Measurements from ENCODE around the gene NEGR1. TPM values are rescaled to one million over a fixed set of nuclear protein-coding genes. Genes with fewer than 3 reads are reported as not detected.

Gene NEGR1
- total RNA-seq, 4 donors from 2014 or later, result 4.1 to 12.4 (median 10.2) TPM

DNA sequence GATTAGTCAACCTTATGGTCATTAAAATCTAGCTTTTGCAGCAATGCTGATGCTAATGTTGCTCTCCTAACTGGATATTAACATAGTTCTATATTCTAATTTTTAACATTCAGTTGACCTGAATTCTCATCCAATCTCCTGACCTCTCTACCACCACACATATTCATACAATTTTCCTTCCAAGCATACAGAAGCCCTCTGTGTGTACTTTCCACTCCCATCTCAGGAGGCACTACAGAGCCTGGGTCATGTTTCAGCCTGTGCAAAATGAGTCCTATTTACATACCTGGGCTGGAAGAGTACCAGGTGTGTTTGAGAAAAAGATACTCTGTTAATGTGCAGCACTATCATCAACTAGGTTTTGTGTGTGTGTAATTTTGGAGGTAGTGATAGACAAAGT lies 486.3 kb downstream of the NEGR1 start:
- Histone ChIP-seq H3K27ac (no peak overlapping the region), H3K27me3 (no peaks in the 10 kb centered on the region), H3K4me1 (peaks cover 0 to 8% of the 10 kb centered on the region in 2 donors), H3K9me3 (no peaks in the 10 kb centered on the region), H3K36me3 (no peaks in the 10 kb centered on the region), H3K4me3 (replicated peaks in 1 of 3) (no peak overlapping the region)
- no peak for TF ChIP-seq POLR2A (IDR thresholded peaks at IDR 0.05)
- TF ChIP-seq, protein P1, sequence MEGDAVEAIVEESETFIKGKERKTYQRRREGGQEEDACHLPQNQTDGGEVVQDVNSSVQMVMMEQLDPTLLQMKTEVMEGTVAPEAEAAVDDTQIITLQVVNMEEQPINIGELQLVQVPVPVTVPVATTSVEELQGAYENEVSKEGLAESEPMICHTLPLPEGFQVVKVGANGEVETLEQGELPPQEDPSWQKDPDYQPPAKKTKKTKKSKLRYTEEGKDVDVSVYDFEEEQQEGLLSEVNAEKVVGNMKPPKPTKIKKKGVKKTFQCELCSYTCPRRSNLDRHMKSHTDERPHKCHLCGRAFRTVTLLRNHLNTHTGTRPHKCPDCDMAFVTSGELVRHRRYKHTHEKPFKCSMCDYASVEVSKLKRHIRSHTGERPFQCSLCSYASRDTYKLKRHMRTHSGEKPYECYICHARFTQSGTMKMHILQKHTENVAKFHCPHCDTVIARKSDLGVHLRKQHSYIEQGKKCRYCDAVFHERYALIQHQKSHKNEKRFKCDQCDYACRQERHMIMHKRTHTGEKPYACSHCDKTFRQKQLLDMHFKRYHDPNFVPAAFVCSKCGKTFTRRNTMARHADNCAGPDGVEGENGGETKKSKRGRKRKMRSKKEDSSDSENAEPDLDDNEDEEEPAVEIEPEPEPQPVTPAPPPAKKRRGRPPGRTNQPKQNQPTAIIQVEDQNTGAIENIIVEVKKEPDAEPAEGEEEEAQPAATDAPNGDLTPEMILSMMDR (IDR thresholded peaks at IDR 0.05), result peak in 2 of 6 experiments; percentile 6 to 18
- intact Hi-C loops (cut with DNase I), result no loop called here
- DNase-seq, result no peak

DNA sequence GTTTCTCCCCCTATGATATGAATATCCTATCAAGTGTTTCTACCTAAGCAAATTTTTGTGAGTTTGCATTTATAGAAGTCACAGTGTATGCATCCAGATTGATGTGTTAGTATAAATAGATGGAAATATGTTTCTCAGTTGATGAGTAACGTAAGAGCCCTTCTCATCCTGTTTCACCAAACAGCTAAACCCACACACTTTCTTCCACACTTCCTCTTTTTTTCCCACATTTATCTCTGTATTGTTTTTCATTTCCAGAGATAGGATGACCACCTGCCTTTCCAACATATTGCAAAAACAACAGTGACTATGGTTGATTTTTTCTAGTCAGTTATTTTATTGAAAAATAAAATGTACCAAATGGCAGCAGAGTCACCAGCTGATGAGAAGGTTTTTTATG lies 490.1 kb downstream of the NEGR1 start:
- intact Hi-C loops (cut with DNase I), result no loop called here
- no peak for DNase-seq
- no peak for TF ChIP-seq POLR2A (IDR thresholded peaks at IDR 0.05)
- no peak overlapping the region for H3K4me3 ChIP-seq (replicated peaks in 1 of 3)
- no peaks in the 10 kb centered on the region for H3K36me3 ChIP-seq
- no peaks in the 10 kb centered on the region for H3K4me1 ChIP-seq
- 80 to 88% methylated on average over 1 of the region's 1 CpG for WGBS, 2 donors
- no peaks in the 10 kb centered on the region for H3K27me3 ChIP-seq
- no peaks in the 10 kb centered on the region for H3K9me3 ChIP-seq
- H3K27ac ChIP-seq, result no peak overlapping the region

DNA sequence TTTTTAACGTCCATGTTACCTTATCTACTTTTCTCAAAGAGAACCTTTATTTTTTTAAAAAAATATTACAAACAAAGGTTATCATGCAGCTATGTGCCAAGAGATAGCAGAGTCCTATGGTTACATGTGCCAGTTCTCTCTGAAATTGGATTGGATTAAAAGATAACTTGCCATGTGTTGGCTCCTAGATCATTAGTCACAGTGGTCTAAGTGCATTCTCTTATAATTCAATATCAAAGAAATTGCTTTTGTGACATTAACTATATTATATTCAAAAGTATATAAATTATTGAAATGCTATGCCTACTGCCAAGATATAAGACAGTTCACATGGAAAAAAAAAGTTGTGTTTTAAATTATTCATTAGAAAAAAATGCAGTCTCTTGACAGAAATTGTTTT lies 494.2 kb downstream of the NEGR1 start:
- no peaks in the 10 kb centered on the region for H3K4me1 ChIP-seq
- intact Hi-C loops (cut with DNase I), result no loop called here

DNA sequence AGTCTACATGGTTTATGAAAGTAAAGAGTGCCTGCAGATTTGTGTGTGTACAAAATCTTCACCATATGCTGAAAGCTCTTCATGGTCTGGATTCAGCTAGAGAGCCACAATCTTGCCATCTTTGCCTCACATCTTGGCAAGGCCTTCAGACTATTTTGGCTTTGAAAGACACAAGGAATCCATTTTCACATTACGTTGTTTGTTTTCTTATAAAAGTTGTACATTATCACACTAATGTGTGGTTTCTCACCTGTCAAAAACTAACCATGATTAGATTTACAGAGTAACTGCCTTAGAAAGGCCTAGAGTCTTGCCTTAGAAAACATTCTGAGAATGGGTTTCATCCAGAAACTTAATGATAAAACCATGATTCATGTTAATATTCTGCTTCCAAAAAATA lies 494.6 kb downstream of the NEGR1 start:
- intact Hi-C loops (cut with DNase I), result no loop called here
- no peak overlapping the region for H3K27ac ChIP-seq
- TF ChIP-seq, protein P1 (IDR thresholded peaks at IDR 0.05), result no peak
- no peak for TF ChIP-seq POLR2A (IDR thresholded peaks at IDR 0.05)
- no peaks in the 10 kb centered on the region for H3K4me1 ChIP-seq
- no peak overlapping the region for H3K4me3 ChIP-seq (replicated peaks in 1 of 3)
- no peaks in the 10 kb centered on the region for H3K27me3 ChIP-seq
- no peak for DNase-seq
- WGBS, 2 donors, result 86 to 91% methylated on average over 1 of the region's 1 CpG
- H3K9me3 ChIP-seq, result no peaks in the 10 kb centered on the region
- no peaks in the 10 kb centered on the region for H3K36me3 ChIP-seq

More for the DNA sequence above, 494.2 kb downstream of the NEGR1 start:
- no peaks in the 10 kb centered on the region for H3K36me3 ChIP-seq
- TF ChIP-seq, protein P1 (IDR thresholded peaks at IDR 0.05), result no peak
- TF ChIP-seq POLR2A (IDR thresholded peaks at IDR 0.05), result no peak
- H3K27me3 ChIP-seq, result no peaks in the 10 kb centered on the region
- H3K4me3 ChIP-seq (replicated peaks in 1 of 3), result no peak overlapping the region
- DNase-seq, result no peak
- H3K27ac ChIP-seq, result no peak overlapping the region
- 72 to 74% methylated on average over 1 of the region's 1 CpG for WGBS, 2 donors
- H3K9me3 ChIP-seq, result no peaks in the 10 kb centered on the region

DNA sequence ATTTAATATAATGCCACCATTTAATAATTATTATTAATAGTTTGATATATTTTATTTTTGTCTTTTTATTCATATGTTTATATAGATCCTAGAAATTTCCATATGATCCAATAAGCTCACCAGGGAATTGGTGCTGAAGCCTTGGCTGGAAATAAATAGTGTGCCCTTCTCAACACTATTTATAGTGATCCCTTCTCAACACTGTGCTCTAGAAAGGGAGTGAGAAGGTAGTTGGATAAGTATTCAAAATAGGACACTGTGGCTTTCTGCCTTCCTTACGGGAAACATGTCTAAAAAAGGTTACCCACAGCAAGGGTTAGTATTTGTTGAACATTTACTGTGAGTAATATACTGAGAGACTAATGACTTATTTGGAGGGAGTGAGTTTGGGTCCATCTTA lies 496.1 kb downstream of the NEGR1 start:
- Histone ChIP-seq H3K36me3 (no peaks in the 10 kb centered on the region), H3K27me3 (no peaks in the 10 kb centered on the region), H3K27ac (no peak overlapping the region), H3K4me3 (replicated peaks in 1 of 3) (no peak overlapping the region), H3K4me1 (no peaks in the 10 kb centered on the region), H3K9me3 (no peaks in the 10 kb centered on the region)
- DNase-seq, result no peak
- intact Hi-C loops (cut with DNase I), result no loop called here
- 97 to 100% methylated on average over 1 of the region's 1 CpG for WGBS, 2 donors
- TF ChIP-seq POLR2A (IDR thresholded peaks at IDR 0.05), result no peak
- TF ChIP-seq, protein P1 (IDR thresholded peaks at IDR 0.05), result no peak

DNA sequence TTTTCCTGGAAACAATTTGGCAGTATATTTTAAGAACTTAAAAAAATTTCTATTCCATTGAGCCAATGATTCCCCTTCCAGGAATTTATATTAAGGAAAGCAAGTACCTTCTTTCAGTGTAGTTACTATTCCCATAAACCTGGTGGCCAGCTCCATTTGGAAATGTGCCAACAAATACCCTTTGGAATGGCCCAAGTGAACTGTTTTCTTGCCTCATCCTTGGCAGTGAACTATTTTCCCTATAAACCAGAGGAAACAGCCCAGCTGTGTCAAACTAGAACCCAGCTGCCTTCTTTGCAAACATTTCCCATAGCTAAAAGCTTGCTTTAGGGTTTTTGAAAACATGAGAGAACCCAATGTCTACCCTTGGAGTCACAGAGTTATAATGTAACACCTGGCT lies 496.9 kb downstream of the NEGR1 start:
- no peak overlapping the region for H3K27ac ChIP-seq
- no peaks in the 10 kb centered on the region for H3K9me3 ChIP-seq
- no peaks in the 10 kb centered on the region for H3K36me3 ChIP-seq
- no peaks in the 10 kb centered on the region for H3K4me1 ChIP-seq
- no peak overlapping the region for H3K4me3 ChIP-seq (replicated peaks in 1 of 3)
- no peaks in the 10 kb centered on the region for H3K27me3 ChIP-seq
- TF ChIP-seq POLR2A (IDR thresholded peaks at IDR 0.05), result no peak
- TF ChIP-seq, protein P1 (IDR thresholded peaks at IDR 0.05), result no peak
- no peak for DNase-seq
- intact Hi-C loops (cut with DNase I), result no loop called here

Data from thyroid gland (tissue), 4 donors.